DMS53 treated with DMSO at 0.1 percent for 48 hours (cell line): ENCODE data around the gene NT5DC2.
A peak's percentile ranks its signal among the peaks of the same experiment; 100 is the strongest.

Experiments used
- DNase-seq: peaks from one replicate; lab custom pipeline; 2025; ENCODE audit not compliant: unreplicated experiment; lab: John Stamatoyannopoulos, UW

The NT5DC2 gene

GRCh38 chr3:52512727-52513126 is 20.9 kb downstream of the NT5DC2 start:
- DNase-seq, result no peak

GRCh38 chr3:52512105-52512504 is 21.6 kb downstream of the NT5DC2 start:
- DNase-seq, result no peak

- no peak for DNase-seq
Observed at GRCh38 chr3:52511509-52511908, 22.1 kb downstream of the NT5DC2 start.

GRCh38 chr3:52509753-52510328 is 23.8 kb downstream of the NT5DC2 start:
- DNase-seq, result no peak

- DNase-seq, result peak; percentile 25
Observed at GRCh38 chr3:52507359-52507758, 26.3 kb downstream of the NT5DC2 start.

GRCh38 chr3:52506266-52506966 is 27.2 kb downstream of the NT5DC2 start:
- no peak for DNase-seq

GRCh38 chr3:52504977-52505376 is 28.7 kb downstream of the NT5DC2 start:
- no peak for DNase-seq

GRCh38 chr3:52503788-52504424 is 29.8 kb downstream of the NT5DC2 start:
- DNase-seq, result no peak

GRCh38 chr3:52502808-52503350 is 30.8 kb downstream of the NT5DC2 start:
- DNase-seq, result no peak

- no peak for DNase-seq
Observed at GRCh38 chr3:52502001-52502400, 31.7 kb downstream of the NT5DC2 start.

GRCh38 chr3:52501046-52501445 is 32.6 kb downstream of the NT5DC2 start:
- no peak for DNase-seq

- no peak for DNase-seq
Observed at GRCh38 chr3:52498137-52499054, 35.3 kb downstream of the NT5DC2 start.

GRCh38 chr3:52495777-52496602 is 37.7 kb downstream of the NT5DC2 start:
- DNase-seq, result no peak

- DNase-seq, result no peak
Observed at GRCh38 chr3:52494886-52495495, 38.7 kb downstream of the NT5DC2 start, which contains the start of gene STAB1. TSS of gene STAB1 (plus strand) at chr3:52495338. CDS start at chr3:52495414, 76 bp downstream.

- DNase-seq, result no peak
Observed at GRCh38 chr3:52494445-52494844, 39.2 kb downstream of the NT5DC2 start.

GRCh38 chr3:52493232-52494017 is 40.2 kb downstream of the NT5DC2 start:
- DNase-seq, result no peak

GRCh38 chr3:52492059-52492458 is 41.6 kb downstream of the NT5DC2 start:
- no peak for DNase-seq

- no peak for DNase-seq
Observed at GRCh38 chr3:52490939-52491526, 42.6 kb downstream of the NT5DC2 start.
